Keratinocyte (primary cell): ENCODE data around the gene NRP1. TPM values are rescaled to one million over a fixed set of nuclear protein-coding genes. Genes with fewer than 3 reads are reported as not detected.

ENCODE experiments used
- DNase-seq: peaks from one replicate; pipeline ENCODE4 v3.0.0-alpha.2; 2011; ENCODE audit warnings: low read depth, missing footprints, low spot score
- FAIRE-seq: peaks from 2 replicates; lab custom pipeline; 2011; peaks lifted over from hg19 to GRCh38; lab: Jason Lieb, UNC
- H2AFZ ChIP-seq: 2 replicates; pipeline ENCODE4 v1.6.0; 2012; ENCODE audit warnings: low read length, control low read depth, inconsistent platforms; ENCODE audit not compliant: control insufficient read depth
- H3K27ac ChIP-seq: 2 replicates; pipeline ENCODE4 v1.5.1; 2011; ENCODE audit warnings: low read length; ENCODE audit not compliant: control insufficient read depth, insufficient read depth
- H3K27me3 ChIP-seq: 3 replicates; pipeline ENCODE4 v1.6.0; 2011; ENCODE audit warnings: low read length; ENCODE audit not compliant: control insufficient read depth, insufficient read depth; ENCODE audit errors: extremely low read depth
- H3K36me3 ChIP-seq, 2 experiments: 2 replicates in 1 of 2; 3 replicates in 1 of 2; pipeline ENCODE4 v1.5.1; 2011; ENCODE audit warnings: low read length in 2 of 2, mild to moderate bottlenecking in 1 of 2; ENCODE audit not compliant: control insufficient read depth in 2 of 2, insufficient read depth in 2 of 2; ENCODE audit errors: extremely low read depth in 1 of 2
- H3K4me1 ChIP-seq: 3 replicates; pipeline ENCODE4 v1.5.1; 2011; ENCODE audit warnings: low read length; ENCODE audit not compliant: control insufficient read depth, insufficient read depth; ENCODE audit errors: extremely low read depth
- H3K4me2 ChIP-seq: 3 replicates; pipeline ENCODE4 v1.6.0; 2011; ENCODE audit warnings: low read depth, low read length; ENCODE audit not compliant: control insufficient read depth, insufficient read depth; ENCODE audit errors: extremely low read depth
- H3K4me3 ChIP-seq, 3 experiments: fragments of 200-600 bp in 1 of 3; sonication (generic) in 1 of 3; 2 replicates in 2 of 3; 3 replicates in 1 of 3; pipeline ENCODE4 v1.5.1; 2011 to 2016; ENCODE audit warnings: low read length in 3 of 3, mild to moderate bottlenecking in 3 of 3, control low read depth in 2 of 3, inconsistent platforms in 1 of 3, low read depth in 1 of 3, mixed read lengths in 1 of 3, mixed run types in 1 of 3, moderate library complexity in 1 of 3; ENCODE audit not compliant: control insufficient read depth in 2 of 3, insufficient read depth in 2 of 3; ENCODE audit errors: extremely low read depth in 1 of 3
- H3K79me2 ChIP-seq: 2 replicates; pipeline ENCODE4 v1.6.0; 2012; ENCODE audit warnings: low read length; ENCODE audit not compliant: control insufficient read depth, insufficient read depth
- H3K9ac ChIP-seq: 3 replicates; pipeline ENCODE4 v1.6.0; 2011; ENCODE audit warnings: low read length; ENCODE audit not compliant: control insufficient read depth, insufficient read depth; ENCODE audit errors: extremely low read depth
- H3K9me1 ChIP-seq: 3 replicates; pipeline ENCODE4 v1.6.0; 2011; ENCODE audit warnings: low read length; ENCODE audit not compliant: control insufficient read depth, insufficient read depth; ENCODE audit errors: extremely low read depth
- H3K9me3 ChIP-seq: 2 replicates; pipeline ENCODE4 v1.5.1; 2012; ENCODE audit warnings: low read depth, low read length; ENCODE audit not compliant: control insufficient read depth
- H4K20me1 ChIP-seq: 3 replicates; pipeline ENCODE4 v1.6.0; 2011; ENCODE audit warnings: low read length; ENCODE audit not compliant: control insufficient read depth, insufficient read depth; ENCODE audit errors: extremely low read depth
- CTCF ChIP-seq, 3 experiments: IDR thresholded peaks in 1 of 3; conservative IDR thresholded peaks in 1 of 3; optimal IDR thresholded peaks in 1 of 3; 2 replicates in 2 of 3; 3 replicates in 1 of 3; pipeline versions ENCODE3 to v1.5.1; 2011; ENCODE audit warnings: low read length in 3 of 3, mild to moderate bottlenecking in 3 of 3, moderate library complexity in 2 of 3, control low read depth in 1 of 3, inconsistent platforms in 1 of 3; ENCODE audit not compliant: insufficient read depth in 2 of 3; ENCODE audit errors: extremely low read depth in 1 of 3
- EZH2 ChIP-seq: IDR thresholded peaks from one replicate; pipeline ENCODE4 v1.6.1; 2012; ENCODE audit warnings: inconsistent platforms, mild to moderate bottlenecking, low read length, moderate library complexity
- dilution Hi-C: fragments of 300-500 bp; cut with MboI; formaldehyde crosslinking; loops from one replicate; pipeline ENCODE4 v1.7.0; 2020; ENCODE audit warnings: low sequenced_read_pairs; ENCODE audit not compliant: extremely low pct_ligation_motif_present
- polyA plus RNA-seq, 5 experiments: library from polyadenylated mRNA; depleted of rRNA in 3 of 5; stranded (reverse) in 3 of 5; stranded (forward) in 1 of 5; unstranded in 1 of 5; fragments of >200 nt; gene quantifications; 1 replicate in 1 of 5; 2 replicates in 3 of 5; 3 replicates in 1 of 5; pipeline versions ENCODE4 v1.2.1 to v1.2.3, GENCODE V29; 2011 to 2012; ENCODE audit warnings: missing spikeins in 2 of 5, low read depth in 1 of 5, low replicate concordance in 1 of 5

NRP1 gene
- polyA plus RNA-seq, 1 donor (not counting 4 experiments of a cell fraction or from before 2014, with no cell fraction given): 36.2 TPM

GRCh38 chr10:33298110-33298509 lies 36.4 kb downstream of the NRP1 start:
- no peak overlapping the region for H3K9ac ChIP-seq
- no peak overlapping the region for H3K4me2 ChIP-seq
- H3K27ac ChIP-seq: no peak overlapping the region
- no peak for TF ChIP-seq EZH2
- no peak for TF ChIP-seq CTCF (optimal IDR thresholded peaks at IDR 0.05 in 1 of 3, IDR thresholded peaks at IDR 0.05 in 1 of 3, conservative IDR thresholded peaks at IDR 0.05 in 1 of 3; ENCODE audit: extremely low read depth in 1 of 3, insufficient read depth in 2 of 3, low read length in 3 of 3)
- H2AFZ ChIP-seq: no peak overlapping the region
- dilution Hi-C loops: no loop called here
- H4K20me1 ChIP-seq: no peaks in the 10 kb centered on the region
- peaks cover 2 to 4% of the 10 kb centered on the region in 2 experiments for H3K36me3 ChIP-seq
- peaks cover 50% of the 10 kb centered on the region for H3K79me2 ChIP-seq
- no peaks in the 10 kb centered on the region for H3K9me3 ChIP-seq
- no peaks in the 10 kb centered on the region for H3K4me1 ChIP-seq
- DNase-seq (no peak), FAIRE-seq (no peak)
- H3K27me3 ChIP-seq: no peaks in the 10 kb centered on the region
- no peaks in the 10 kb centered on the region for H3K9me1 ChIP-seq
- H3K4me3 ChIP-seq: no peak overlapping the region

- dilution Hi-C loops: no loop called here
- no peak overlapping the region for H3K9ac ChIP-seq
- no peaks in the 10 kb centered on the region for H3K9me3 ChIP-seq
- H2AFZ ChIP-seq: no peak overlapping the region
- peaks cover 2 to 3% of the 10 kb centered on the region in 2 experiments for H3K36me3 ChIP-seq
- H4K20me1 ChIP-seq: no peaks in the 10 kb centered on the region
- no peaks in the 10 kb centered on the region for H3K9me1 ChIP-seq
- no peak for TF ChIP-seq EZH2
- TF ChIP-seq CTCF (optimal IDR thresholded peaks at IDR 0.05 in 1 of 3, IDR thresholded peaks at IDR 0.05 in 1 of 3, conservative IDR thresholded peaks at IDR 0.05 in 1 of 3; ENCODE audit: extremely low read depth in 1 of 3, insufficient read depth in 2 of 3, low read length in 3 of 3): no peak
- H3K4me1 ChIP-seq: peaks cover 18% of the 10 kb centered on the region
- FAIRE-seq: no peak
- H3K27ac ChIP-seq: no peak overlapping the region
- no peaks in the 10 kb centered on the region for H3K27me3 ChIP-seq
- no peak for DNase-seq
- no peak overlapping the region for H3K4me2 ChIP-seq
- peaks cover 35% of the 10 kb centered on the region for H3K79me2 ChIP-seq
- no peak overlapping the region for H3K4me3 ChIP-seq
Measured at GRCh38 chr10:33295851-33296250, 38.6 kb downstream of the NRP1 start.
